Stimulated activated CD4-positive, alpha-beta T cell treated with anti-CD3 and anti-CD28 coated beads, Interleukin-1b, Interleukin-23, amount 100 ng/mL, for 1 hour (primary cell): ENCODE measurements around the gene TBC1D5.

ENCODE experiments used
- DNase-seq, 2 donors: peaks; one replicate each; pipeline ENCODE4 v3.0.0-alpha.2; 2020; ENCODE audit warnings: low read depth in 2 of 2

Gene TBC1D5

GRCh38 chr3:17179381-17180205, 562.8 kb downstream of the TBC1D5 start:
- no peak for DNase-seq

DNA sequence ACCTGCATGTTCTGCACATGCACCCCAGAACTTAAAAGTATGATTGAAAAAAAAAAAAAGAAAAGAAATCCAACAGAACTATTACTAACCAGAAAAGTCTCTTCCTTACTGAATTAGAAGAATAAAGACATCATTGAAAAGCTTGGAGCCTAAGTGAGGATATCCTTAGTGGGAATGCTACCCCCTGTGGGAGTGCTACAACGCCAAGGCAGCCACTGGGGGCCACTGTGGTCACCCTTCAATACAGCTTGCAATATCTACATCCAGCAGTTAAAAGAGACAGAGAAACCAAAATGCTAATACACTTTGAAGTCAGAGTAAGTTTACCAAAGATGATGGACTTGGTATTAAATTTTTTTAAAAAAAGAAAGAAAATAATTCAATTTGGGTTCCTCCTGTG, 565.7 kb downstream of the TBC1D5 start:
- DNase-seq = no peak

DNA sequence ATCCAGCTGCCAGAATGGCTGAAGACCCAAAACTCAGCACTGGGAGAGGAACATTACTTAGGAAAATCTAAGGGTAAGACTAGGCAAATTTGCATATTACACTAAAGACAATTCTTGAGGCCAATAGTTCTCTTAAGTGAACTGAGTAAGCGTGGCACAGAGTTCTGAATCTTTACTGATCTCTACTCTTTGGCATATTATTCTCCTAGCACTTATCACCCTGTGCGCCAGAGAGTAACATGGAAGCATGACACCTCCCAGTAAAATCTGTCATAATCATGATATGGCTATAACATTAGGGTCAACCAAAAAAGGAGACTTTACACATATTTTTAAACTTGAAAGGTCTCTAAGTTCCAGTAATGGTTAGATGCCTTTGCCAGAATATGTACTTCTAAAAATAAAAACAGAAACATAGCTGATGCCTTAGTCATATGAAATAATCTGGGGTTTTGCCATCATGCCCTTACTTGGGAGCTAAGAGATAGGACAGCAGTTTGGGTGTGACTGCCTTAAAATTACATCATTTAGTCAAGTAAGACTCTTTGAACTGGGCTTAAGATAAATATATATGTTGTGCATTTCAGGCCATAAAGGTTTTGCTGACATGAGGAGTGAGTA, 567.1 kb downstream of the TBC1D5 start:
- DNase-seq = no peak

DNA sequence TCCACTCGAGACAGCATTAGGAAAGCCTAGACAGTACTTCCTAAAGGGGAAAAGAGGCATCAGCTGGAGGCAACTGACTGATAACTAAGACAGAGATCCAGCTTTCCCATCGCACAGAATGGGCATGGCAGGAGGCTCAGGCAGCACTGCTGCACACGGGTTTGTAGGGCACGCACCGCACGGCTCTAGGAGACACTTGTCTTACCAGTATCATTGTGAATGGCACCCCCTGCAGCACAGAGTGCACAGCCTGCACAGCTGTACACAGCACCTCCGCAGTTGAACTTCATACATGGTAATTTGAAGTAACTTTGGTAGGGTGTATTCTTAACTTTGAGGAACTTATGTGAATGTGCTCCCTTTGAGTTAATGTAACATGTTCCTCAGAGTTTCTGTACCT, 576.1 kb downstream of the TBC1D5 start:
- DNase-seq = no peak

- no peak for DNase-seq
Measured at GRCh38 chr3:17162116-17162515, 580.3 kb downstream of the TBC1D5 start.

GRCh38 chr3:17160597-17160996, 581.8 kb downstream of the TBC1D5 start:
- DNase-seq = no peak

GRCh38 chr3:17158941-17159682, 583.3 kb downstream of the TBC1D5 start:
- DNase-seq = no peak

GRCh38 chr3:17157713-17158112, 584.7 kb downstream of the TBC1D5 start:
- DNase-seq = no peak

DNA sequence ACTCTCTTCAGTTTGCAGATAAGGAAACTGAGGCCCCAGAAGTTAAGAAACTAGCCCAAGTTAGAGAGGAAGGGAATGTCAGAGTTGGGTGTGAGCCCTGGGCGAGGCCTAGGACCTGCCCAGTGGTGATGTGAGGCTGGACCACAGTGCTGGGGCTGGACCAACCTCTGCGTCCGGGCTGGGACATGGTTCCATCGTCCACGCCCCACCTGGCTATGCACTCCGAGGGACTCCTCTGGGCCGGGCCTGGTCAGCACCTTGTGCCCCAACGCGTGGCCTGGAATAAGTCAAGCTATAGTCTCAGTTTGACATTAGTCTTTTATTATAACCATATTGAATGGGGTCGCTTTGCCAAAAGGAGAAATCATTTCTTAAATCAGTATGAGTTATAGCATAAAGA, 585.6 kb downstream of the TBC1D5 start:
- DNase-seq = no peak

DNA sequence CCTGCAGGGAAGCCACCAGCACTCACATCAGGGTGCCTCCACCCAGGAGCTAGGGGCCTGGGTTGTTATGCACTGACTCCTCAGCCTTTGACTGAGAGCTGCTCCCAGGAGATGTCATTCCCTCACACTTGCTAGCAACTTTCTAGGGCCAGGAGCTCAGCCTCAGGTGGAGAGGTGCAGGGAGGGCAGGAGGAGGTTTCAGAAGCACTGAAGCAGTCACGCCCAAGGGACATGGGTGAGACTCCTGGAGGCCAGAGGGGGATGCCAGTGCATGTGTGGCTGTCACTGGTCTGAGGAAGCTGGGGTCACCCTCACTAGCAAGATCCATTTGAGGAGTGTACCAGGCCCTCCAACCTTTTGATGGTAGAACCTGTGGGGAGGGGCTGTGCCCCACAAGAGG, 586.5 kb downstream of the TBC1D5 start:
- no peak for DNase-seq

DNA sequence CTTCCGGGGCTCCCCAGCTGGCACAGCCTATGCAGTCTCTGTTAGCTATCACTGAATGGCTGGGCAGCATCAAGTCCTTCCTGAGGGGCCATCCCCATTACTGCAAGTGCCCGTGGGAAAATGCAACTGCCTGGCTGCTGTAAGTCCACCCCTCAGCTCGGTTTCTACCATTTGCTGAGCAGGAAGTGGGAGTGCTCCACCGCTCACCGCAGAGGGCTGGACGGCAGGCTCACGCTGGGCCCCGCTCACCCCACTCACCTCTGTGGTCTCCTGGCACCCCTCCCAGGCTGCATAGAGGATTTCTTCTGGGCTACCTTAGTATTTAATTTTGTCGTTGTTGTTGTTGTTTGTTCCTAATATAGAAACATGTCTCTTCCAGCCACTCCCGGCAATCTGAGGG, 587.5 kb downstream of the TBC1D5 start:
- no peak for DNase-seq

DNA sequence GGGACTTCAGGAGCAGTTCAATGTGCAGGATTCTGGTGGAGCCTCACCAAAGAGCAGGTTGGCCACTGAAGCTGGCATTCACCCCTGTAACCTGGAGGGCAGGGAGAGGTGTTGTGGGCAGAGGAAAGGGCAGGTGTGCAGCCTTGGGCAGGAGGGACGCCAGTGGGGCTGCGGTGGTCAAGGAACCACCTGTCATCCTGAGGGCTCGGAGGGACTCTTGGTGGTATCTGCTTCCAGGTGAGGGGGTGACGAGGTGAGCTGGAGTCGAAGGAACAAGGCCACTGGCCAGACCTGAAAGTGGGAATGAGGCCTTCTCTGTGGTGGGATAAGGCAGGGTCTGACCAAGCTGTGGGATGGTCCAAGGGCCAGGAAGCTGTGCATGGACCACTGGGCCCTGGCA, 588.2 kb downstream of the TBC1D5 start:
- no peak for DNase-seq

GRCh38 chr3:17153209-17153608, 589.2 kb downstream of the TBC1D5 start:
- no peak for DNase-seq

- DNase-seq = peak; percentile 23 to 45
Measured at GRCh38 chr3:17151598-17152373, 590.6 kb downstream of the TBC1D5 start.

DNA sequence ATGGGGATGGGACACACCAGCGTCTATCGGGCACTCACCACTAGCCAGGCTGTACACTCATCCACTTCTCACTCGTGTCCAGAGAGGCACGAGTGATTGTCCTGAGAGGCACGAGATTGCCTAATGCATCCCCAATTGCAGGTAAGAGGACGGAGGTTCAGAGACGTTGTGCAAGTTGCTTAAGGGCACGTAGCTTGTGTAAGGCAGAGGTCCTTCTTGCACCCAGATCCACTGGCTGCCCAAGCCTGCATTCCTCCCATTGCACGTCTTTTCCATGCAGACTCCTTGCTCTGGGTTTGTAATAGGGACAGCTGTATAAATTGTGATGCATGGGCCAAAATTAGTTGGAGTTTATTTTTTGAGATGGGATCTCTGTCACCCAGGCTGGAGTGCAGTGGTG, 593.4 kb downstream of the TBC1D5 start:
- no peak for DNase-seq

- DNase-seq = no peak
Measured at GRCh38 chr3:17144665-17144993, 597.8 kb downstream of the TBC1D5 start.

DNA sequence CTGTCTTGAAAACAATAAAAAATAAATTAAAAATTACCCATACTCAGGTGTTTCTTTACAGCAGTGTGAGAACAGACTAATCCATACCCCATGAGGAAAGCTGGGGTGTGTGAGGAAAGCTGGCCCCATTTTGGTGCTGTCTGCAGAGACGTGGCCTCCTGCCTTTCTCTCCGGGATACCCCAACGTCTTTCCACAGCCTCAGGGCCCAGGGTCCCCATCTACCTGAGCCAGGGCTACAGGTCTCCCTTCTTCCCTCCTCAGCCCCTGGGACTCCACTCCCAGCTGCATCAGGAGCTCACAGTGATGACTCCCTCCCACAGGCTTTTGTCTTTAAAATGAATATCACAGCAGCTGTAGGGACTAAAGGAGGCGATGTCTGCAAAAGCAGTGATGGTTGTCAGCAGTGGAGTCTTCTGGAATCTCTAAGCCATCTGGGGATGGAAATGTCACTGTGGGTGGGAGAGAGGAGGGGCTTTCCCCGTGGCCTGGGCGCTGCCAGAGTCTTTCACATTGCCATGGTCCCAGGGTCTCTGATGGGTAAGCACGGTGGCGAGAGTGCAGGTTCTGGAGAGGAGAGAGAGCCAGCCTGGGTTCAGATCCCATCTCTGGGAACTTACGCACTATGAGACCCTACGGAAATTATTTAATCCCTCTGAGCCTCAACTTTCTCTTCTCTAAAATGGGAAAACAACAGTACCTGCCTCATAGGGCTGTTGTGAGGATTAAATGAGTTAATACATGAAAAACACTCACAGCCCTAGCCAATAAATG, 598.4 kb downstream of the TBC1D5 start:
- DNase-seq = no peak

GRCh38 chr3:17142516-17142915, 599.9 kb downstream of the TBC1D5 start:
- no peak for DNase-seq

DNA sequence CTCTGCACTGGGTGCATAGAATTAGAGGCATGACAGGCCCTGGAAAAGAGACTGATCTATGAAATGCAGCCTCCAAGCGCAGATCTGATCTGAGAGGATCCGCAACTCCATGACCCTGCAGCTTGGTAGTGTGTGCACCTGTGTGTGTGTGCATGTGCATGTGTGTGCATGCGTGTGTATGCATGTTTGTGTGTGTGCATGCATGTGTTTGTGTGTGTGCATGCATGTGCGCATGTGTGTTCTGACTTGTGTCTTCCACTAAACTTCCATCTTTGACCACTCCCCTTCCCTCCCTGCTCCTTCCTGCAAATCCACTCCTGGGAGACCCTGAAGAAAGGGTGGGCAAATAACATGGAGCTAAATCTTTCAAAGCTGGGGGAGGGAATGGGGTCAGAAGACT, 600.7 kb downstream of the TBC1D5 start:
- no peak for DNase-seq

GRCh38 chr3:17140670-17141505, 601.5 kb downstream of the TBC1D5 start:
- no peak for DNase-seq
